Adrenal gland (tissue), 12 donors: ENCODE measurements around the gene TMEM147. TPM values are rescaled to one million over a fixed set of nuclear protein-coding genes. Genes with fewer than 3 reads are reported as not detected.
A peak's percentile ranks its signal among the peaks of the same experiment; 100 is the strongest.

ENCODE experiments used
- DNase-seq, 7 donors: peaks; one replicate each; pipeline ENCODE4 v3.0.0-alpha.2; 2019 to 2020
- H3K27ac ChIP-seq, 5 donors: fragments of 200-600 bp; sonication (generic) in 4 of 5; 1 replicate in 3 of 5; 2 replicates in 2 of 5; pipeline versions ENCODE4 v1.5.1 to v1.8.0; 2016 to 2020; ENCODE audit warnings: mild to moderate bottlenecking in 1 of 5
- H3K27me3 ChIP-seq: fragments of 200-600 bp; 2 replicates; pipeline ENCODE4 v1.8.0; 2021
- H3K36me3 ChIP-seq, 2 donors: fragments of 200-600 bp; replicated peaks in 1 of 2; 1 replicate in 1 of 2; 2 replicates in 1 of 2; pipeline versions ENCODE4 v1.5.1 to v1.8.0; 2018 to 2022
- H3K4me1 ChIP-seq, 2 donors: fragments of 200-600 bp; replicated peaks in 1 of 2; 1 replicate in 1 of 2; 2 replicates in 1 of 2; pipeline versions ENCODE4 v1.5.1 to v1.8.0; 2018 to 2021
- H3K4me3 ChIP-seq, 4 donors: fragments of 200-600 bp; sonication (generic) in 3 of 4; one replicate each; pipeline ENCODE4 v1.5.1; 2016 to 2018
- H3K9me3 ChIP-seq, 3 donors: fragments of 200-600 bp; sonication (generic) in 1 of 3; replicated peaks in 1 of 3; 1 replicate in 2 of 3; 2 replicates in 1 of 3; pipeline versions ENCODE4 v1.5.1 to v1.8.0; 2016 to 2021
- POLR2A ChIP-seq, 2 donors: fragments of 450-650 bp; IDR thresholded peaks; one replicate each; pipeline ENCODE4 v1.6.1; 2017; ENCODE audit warnings: antibody characterized with exemption in 2 of 2, mild to moderate bottlenecking in 2 of 2, moderate library complexity in 1 of 2
- WGBS, 4 donors: extraction: QIAGEN DNeasy Blood & Tissue Kit in 2 of 4; methylation state at CpG; one replicate each; pipeline versions ENCODE4 v1.1.5 to v1.1.7; 2013 to 2017; 5-methylcytosine and 5-hydroxymethylcytosine counted together
- intact Hi-C, 2 donors: fragments of 100-400 bp; cut with DNase I; formaldehyde crosslinking; loops; one replicate each; pipeline versions ENCODE4 v1.14.1 to v1.15.0; 2022 to 2023
- polyA plus RNA-seq, 3 donors: library from polyadenylated mRNA; stranded (reverse); fragments of 200-250 nt in 2 of 3; fragments of 350-450 nt in 1 of 3; fragmentation: Illumina TruSeq in 1 of 3; extraction: RNeasy Lipid Tissue Mini Kit (QIAGEN cat#74804) in 1 of 3; gene quantifications; one replicate each; pipeline ENCODE4 v1.2.3, GENCODE V29; 2013 to 2014
- total RNA-seq, 9 donors: library from RNA; depleted of rRNA in 4 of 9; stranded (reverse); fragments of >200 nt in 4 of 9; fragments of 120-200 nt in 1 of 9; fragmentation: NEBNext Ultra II Directional in 1 of 9; extraction: Animal tissue kit (Norgen Biotek cat#: 25700) in 1 of 9; gene quantifications; one replicate each; pipeline versions ENCODE4 v1.1.0 to v1.2.4, GENCODE V29; 2013 to 2023
- TF ChIP-seq, protein P1 (sequence below), 6 experiments: fragments of 450-650 bp in 4 of 6; fragments of 200-600 bp in 2 of 6; sonication (generic) in 1 of 6; IDR thresholded peaks; 1 replicate in 5 of 6; 2 replicates in 1 of 6; pipeline versions ENCODE4 v1.5.1 to v1.8.0; 2016 to 2021; ENCODE audit warnings: antibody characterized with exemption in 6 of 6, mild to moderate bottlenecking in 2 of 6, moderate library complexity in 1 of 6
- donor health status: healthy with polysubstance abuse.
- donor health status: Bipolar disorder and iron deficiency.
- donor health status: DM: yes; HTN: yes; CAD: no.
- donor health status: DM: no; HTN: no; CAD: no.
- donor health status: DM: no; HTN: no; CAD: no.
- donor health status: DM: yes; HTN: yes; CAD: no.

TMEM147 gene
- total and polyA plus RNA-seq, 12 donors, result 86.5 to 261 (median 180) TPM

DNA sequence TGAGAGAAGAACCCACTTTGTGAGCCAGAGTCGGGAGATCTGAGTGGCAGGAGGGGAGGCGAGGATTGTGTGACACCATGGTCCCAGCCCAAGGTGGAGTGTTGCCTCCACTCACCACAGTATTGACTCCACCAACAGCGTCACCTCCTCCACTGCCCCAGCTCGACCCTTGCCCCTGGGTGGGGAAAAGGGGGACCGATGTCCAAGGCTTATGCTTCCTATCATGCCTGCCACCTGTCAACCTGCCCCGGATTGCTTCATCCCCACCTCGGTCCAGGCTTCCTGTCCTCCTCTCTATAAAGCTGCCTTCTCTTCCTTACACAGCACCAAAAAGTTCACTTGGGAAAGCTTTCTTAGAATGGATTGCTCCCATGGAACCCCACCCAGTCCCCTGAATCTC, 39.4 kb upstream of the TMEM147 start:
- DNase-seq, result no peak
- Histone ChIP-seq H3K27ac (no peak overlapping the region), H3K4me1 (peaks cover 5 to 10% of the 10 kb centered on the region in 2 donors), H3K27me3 (peaks cover 3% of the 10 kb centered on the region), H3K9me3 (no peaks in the 10 kb centered on the region), H3K36me3 (no peaks in the 10 kb centered on the region), H3K4me3 (no peak overlapping the region)
- no peak for TF ChIP-seq POLR2A (IDR thresholded peaks at IDR 0.05)
- TF ChIP-seq, protein P1, sequence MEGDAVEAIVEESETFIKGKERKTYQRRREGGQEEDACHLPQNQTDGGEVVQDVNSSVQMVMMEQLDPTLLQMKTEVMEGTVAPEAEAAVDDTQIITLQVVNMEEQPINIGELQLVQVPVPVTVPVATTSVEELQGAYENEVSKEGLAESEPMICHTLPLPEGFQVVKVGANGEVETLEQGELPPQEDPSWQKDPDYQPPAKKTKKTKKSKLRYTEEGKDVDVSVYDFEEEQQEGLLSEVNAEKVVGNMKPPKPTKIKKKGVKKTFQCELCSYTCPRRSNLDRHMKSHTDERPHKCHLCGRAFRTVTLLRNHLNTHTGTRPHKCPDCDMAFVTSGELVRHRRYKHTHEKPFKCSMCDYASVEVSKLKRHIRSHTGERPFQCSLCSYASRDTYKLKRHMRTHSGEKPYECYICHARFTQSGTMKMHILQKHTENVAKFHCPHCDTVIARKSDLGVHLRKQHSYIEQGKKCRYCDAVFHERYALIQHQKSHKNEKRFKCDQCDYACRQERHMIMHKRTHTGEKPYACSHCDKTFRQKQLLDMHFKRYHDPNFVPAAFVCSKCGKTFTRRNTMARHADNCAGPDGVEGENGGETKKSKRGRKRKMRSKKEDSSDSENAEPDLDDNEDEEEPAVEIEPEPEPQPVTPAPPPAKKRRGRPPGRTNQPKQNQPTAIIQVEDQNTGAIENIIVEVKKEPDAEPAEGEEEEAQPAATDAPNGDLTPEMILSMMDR (IDR thresholded peaks at IDR 0.05), result no peak
- WGBS, 4 donors, result 81 to 92% (median 86%) methylated on average over 6 to 7 of the region's 7 CpGs
- intact Hi-C loops, result no loop called here

DNA sequence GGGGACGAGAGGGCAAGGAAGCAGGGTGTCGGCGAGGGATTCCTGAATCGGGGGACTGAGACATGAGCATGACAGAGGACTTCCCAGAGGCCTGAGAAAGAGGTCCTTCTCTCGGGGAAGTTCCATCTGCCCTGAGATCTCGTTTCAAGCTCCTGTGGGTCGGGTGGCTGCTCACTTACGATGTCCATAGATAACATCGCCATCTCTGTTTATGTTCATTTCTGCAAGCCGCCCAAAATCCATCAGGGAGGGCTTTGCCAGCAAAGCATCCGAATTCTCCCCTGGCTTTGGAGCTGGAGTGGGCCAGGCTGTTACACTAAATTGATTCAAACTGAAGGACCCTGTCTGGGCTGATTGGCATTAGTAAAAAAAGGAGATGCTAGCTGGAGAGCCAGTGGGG, 37.9 kb upstream of the TMEM147 start:
- no peak for DNase-seq
- no peaks in the 10 kb centered on the region for H3K36me3 ChIP-seq
- WGBS, 4 donors, result 85 to 94% (median 87%) methylated on average over 11 of the region's 11 CpGs
- H3K9me3 ChIP-seq, result no peaks in the 10 kb centered on the region
- H3K4me3 ChIP-seq, result no peak overlapping the region
- peaks cover 3% of the 10 kb centered on the region for H3K27me3 ChIP-seq
- H3K4me1 ChIP-seq, result peaks cover 5 to 10% of the 10 kb centered on the region in 2 donors
- TF ChIP-seq POLR2A (IDR thresholded peaks at IDR 0.05), result no peak
- TF ChIP-seq, protein P1 (IDR thresholded peaks at IDR 0.05), result no peak
- H3K27ac ChIP-seq, result no peak overlapping the region
- intact Hi-C loops, result no loop called here

DNA sequence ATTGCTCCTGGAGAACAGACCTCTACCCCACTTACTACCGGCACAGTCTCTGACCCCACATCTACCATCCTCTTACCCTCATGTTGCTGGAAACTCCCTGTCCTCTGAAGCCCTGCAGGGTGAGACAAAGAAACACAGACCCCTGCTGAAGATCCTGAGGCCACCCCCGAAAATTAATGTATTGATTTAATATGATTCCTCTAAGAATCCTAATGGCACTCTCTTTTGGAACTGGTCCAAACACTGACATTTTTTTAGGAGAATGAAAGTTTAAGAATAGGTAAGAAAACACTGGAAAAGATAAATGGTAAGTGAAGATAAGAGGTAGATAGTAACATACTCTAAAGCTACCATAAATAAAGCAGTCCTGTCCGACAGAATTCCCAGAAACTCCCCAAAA, 37.3 kb upstream of the TMEM147 start:
- no peak overlapping the region for H3K27ac ChIP-seq
- no peak overlapping the region for H3K4me3 ChIP-seq
- intact Hi-C loops, result no loop called here
- DNase-seq, result no peak
- no peaks in the 10 kb centered on the region for H3K36me3 ChIP-seq
- no peaks in the 10 kb centered on the region for H3K9me3 ChIP-seq
- 73 to 91% (median 86%) methylated on average over 3 of the region's 3 CpGs for WGBS, 4 donors
- TF ChIP-seq, protein P1 (IDR thresholded peaks at IDR 0.05), result no peak
- no peak for TF ChIP-seq POLR2A (IDR thresholded peaks at IDR 0.05)
- peaks cover 5 to 10% of the 10 kb centered on the region in 2 donors for H3K4me1 ChIP-seq
- H3K27me3 ChIP-seq, result peaks cover 3% of the 10 kb centered on the region

DNA sequence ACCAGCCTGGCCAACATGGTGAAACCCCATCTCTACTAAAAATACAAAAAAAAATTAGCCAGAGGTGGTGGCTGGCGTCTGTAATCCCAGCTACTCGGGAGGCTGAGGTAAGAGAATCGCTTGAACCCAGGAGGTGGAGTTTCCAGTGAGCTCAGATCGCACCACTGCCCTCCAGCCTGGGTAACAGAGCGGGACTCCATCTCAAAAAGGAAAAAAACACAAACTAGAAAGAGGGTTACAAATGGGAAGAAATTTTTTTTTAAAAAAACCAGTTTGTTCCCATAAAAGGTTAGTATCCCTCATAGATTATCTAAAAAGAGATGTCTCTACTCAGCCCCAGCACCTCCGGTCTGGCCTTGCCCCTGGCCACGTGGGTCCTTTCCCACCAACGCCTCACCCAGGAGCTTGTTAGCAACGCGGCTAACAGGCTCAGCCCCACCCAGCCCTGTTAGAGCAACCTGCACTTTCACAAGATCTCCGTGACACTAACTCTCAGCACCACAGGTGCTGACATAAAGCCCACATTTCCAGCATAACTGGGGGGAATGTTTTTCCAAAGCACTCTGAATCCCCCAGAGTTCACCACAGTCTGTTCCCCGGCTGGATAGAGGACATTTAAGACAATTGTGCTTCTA, 36.3 kb upstream of the TMEM147 start:
- peaks cover 5 to 10% of the 10 kb centered on the region in 2 donors for H3K4me1 ChIP-seq
- intact Hi-C loops, result no loop called here
- TF ChIP-seq POLR2A (IDR thresholded peaks at IDR 0.05), result no peak
- TF ChIP-seq, protein P1 (IDR thresholded peaks at IDR 0.05), result no peak
- peak overlapping the region in 1 of 5 donors; percentile 63 for H3K27ac ChIP-seq
- peak in 3 of 7 donors; percentile 24 to 38 (median 34) for DNase-seq
- no peaks in the 10 kb centered on the region for H3K9me3 ChIP-seq
- peak overlapping the region in 1 of 4 donors; percentile 61 for H3K4me3 ChIP-seq
- H3K36me3 ChIP-seq, result no peaks in the 10 kb centered on the region
- peaks cover 3% of the 10 kb centered on the region for H3K27me3 ChIP-seq
- WGBS, 4 donors, result 28 to 34% (median 31%) methylated on average over 12 of the region's 12 CpGs
